OCI-M2 (cell line): Measurements from ENCODE around the gene TBC1D4.
"Not testable (repeated sequence)": the region's sequence is repeated elsewhere in the genome, so short reads cannot be mapped to it uniquely, and the experiment has no call there.

ENCODE experiments used
- DNase-seq: peaks from one replicate; lab custom pipeline; 2025; ENCODE audit not compliant: unreplicated experiment; lab: John Stamatoyannopoulos, UW

The TBC1D4 gene

GRCh38 chr13:75327135-75327510 is 154.8 kb downstream of the TBC1D4 start:
- no peak for DNase-seq

DNA sequence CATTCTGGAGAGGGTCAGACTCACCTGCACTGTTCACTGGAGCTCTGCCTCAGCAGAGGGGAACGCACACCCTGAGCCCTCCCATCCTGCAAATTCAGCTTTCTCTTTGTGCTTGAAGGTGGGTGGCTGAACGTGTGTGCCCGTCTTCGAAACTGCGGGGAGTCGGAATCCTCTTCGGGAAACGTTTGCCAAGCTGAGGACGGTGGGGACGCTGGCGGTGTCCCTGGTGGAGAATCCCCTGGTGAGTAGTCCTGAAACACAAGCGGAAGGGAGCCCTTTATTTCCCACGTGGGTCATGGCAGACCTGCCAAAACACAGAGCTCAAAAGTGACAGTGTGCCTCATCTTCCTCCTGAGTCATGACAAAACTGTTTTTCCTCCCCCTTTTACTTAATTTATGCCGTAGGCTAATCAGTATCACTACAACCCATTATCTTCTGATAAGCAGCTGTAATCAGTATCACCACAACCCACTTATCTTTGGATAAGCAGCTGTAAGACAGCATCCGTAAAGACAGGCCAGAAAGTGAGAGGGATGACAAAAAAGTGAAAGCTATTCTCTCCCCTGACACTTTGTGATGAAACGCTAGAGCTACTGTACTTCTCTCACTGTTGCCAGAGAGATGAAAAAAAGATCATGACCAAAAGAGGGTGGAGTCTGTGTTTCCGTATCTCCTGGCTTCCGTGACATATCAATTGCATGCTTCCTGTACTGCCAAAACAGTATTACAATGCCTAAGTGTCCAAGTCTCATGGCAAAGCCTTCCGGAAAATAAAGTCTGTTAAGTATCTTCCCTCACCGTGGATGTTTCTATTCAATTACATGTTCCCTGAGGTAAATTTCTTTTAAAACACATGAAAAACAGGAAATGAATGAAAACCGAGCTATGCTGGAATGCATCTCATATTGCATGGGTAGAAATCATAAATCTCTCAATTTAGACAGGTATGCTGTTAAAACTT is 155.5 kb downstream of the TBC1D4 start:
- DNase-seq, result peak; percentile 50

DNA sequence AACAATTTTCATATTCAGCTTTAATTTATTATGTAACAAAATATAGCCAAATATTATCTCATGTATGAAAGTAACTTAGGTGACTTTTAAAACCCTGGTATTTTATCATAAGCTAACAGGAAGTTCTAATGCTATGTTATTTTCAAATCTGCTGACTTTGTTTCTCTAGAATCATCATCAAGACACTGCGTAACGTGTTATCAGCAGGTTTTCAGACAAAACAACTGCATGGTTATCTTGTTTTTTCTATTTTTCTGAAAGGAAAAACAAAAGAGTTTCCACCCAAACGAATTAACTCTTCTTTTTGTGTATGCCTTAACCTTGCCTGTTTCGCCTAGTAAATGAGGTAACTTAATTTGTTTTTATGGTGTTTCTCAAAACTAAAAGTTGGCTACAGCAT is 156.3 kb downstream of the TBC1D4 start:
- DNase-seq, result no peak

GRCh38 chr13:75324413-75324940 is 157.5 kb downstream of the TBC1D4 start:
- DNase-seq, result no peak

DNA sequence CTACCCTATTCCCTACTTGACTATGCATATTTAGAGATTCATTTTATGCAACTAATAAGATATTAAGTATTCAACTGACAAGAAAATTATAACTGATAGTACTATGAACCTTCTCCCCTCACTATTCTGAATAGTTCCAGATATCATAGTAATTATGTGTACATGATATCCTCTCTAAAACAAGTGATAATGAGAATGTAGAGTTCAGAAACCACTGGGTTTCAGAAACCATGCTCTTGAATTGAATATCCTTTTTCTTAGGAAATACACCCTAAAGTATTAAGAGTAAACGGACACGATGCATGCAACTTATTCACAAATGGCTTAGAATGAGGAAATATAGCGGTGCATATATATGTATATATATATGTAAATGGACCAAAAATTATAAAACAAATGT is 160.9 kb downstream of the TBC1D4 start:
- no peak for DNase-seq

- DNase-seq, result no peak
Observed at GRCh38 chr13:75319254-75319653, 162.7 kb downstream of the TBC1D4 start.

DNA sequence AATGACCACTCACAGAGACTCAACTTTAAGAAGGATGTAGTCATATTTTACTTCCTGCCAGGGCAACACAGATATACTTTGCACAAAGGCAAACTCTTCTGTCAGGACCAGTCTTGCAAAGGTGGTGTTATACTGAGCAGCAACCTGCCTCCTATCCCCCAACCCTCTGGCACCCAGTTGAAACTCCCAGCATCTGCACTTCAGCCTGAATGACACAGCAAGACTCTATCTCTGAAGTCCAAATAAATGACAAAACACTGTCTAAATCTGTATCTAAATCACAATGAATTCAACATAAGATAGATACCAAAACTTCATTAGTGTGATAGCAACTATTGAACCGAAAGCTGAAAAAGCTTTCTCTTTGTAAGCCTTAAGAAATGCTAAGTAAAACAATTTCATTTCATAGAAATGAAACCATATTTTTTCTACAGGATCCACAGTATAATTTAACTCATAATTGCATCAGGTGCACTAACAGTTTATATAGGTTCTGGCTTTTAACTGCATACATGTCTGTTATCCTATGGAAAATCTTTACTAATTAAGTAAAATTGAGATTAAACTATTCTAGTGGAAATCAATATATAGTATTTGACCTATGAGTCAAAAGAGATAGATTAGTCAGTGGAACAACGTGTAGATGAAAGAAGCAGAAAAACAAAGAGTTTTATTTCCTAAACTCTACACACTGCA is 163.7 kb downstream of the TBC1D4 start:
- no peak for DNase-seq

DNA sequence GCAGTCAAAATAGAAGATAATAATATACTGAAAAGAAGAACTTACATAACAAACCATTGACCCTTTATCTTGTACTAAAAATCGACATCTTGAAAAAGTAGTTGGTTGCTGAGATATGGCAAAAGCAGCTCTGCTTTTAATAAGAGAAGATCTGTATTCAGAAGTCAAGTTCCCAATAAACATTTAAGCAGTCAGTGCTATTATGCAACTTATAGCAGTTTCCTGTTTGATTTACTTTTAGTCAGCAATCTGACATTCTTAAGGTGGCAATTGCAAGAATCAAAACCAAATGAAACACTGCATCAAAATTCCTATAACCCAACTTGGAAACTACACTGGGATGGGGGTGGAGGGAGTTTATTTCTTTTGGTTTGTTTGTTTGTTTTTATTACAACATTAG is 165.5 kb downstream of the TBC1D4 start:
- no peak for DNase-seq

DNA sequence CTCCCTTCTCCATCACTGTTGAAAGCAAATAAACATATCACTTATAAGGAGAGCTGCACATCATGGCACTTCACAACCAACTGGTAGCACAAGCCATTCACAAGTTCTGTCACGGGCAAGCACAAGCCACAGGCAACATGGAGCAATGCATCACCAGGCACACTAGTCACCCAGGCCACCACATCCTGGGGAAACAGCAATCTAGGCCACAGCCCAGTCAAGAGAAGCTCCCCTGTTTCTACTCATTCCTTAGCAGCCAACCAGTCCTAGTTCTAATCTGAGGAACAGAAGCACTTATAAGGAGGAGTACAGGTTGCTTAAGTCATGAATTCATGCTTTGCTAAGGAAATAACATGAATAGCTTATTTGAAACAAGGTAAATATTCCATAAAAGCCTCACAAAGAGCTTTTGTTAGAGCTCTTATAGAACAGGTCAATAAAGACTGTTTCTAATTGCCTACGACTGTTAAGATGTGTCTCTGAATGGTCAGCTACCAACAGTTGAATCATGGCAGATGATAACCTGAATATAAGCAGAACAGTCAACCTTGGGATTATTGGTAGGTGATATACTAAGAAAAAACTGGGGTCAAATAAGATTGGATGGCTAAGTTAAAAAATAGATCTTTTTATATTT is 169.0 kb downstream of the TBC1D4 start:
- no peak for DNase-seq

GRCh38 chr13:75309981-75310580 is 171.9 kb downstream of the TBC1D4 start:
- DNase-seq, result no peak

GRCh38 chr13:75308222-75308621 is 173.7 kb downstream of the TBC1D4 start:
- no peak for DNase-seq

DNA sequence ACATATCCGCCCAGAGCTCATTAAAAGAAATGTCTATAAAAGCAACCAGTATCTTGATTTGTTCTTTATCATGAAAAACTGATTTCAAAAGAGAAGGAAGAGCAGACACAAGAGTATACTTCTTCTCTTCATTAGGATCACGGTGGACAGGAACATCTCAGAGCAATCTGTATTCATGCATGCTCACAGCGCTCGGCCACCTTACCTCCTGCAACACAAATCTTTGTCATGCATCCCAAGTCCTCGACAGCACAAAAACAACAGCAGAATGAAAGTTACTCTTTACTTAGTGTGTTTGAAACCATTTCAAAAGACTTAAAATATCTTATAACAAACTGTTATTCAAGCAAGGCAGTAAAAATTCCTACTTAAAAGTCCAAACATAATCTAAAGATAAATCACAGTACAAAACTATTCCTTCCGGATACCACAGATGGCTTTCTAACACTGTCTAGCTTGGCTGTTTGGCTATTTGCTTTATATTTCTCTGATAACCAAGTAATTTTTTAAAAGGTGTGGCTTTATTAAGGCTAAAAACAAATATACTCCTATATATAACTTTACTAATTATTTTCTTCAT is 174.5 kb downstream of the TBC1D4 start:
- DNase-seq, result no peak

DNA sequence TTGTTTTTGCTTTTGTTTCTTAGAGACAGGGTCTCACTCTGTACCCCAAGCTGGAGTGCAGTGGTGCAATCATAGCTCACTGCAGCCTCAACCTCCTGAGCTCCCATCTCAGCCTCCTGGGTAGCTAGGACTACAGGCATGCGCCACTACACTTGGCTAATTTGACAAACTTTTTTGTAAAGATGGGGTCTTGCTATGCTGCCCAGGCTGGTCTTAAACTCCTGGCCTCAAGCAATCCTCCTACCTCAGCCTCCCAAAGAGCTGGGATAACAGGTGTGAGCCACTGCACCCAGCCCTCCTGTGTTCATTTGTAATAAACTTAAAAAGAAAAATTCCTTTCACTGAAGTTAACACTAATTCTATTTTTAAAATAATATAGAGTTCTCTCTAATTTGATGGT is 175.0 kb downstream of the TBC1D4 start:
- DNase-seq, result not testable (repeated sequence)

DNA sequence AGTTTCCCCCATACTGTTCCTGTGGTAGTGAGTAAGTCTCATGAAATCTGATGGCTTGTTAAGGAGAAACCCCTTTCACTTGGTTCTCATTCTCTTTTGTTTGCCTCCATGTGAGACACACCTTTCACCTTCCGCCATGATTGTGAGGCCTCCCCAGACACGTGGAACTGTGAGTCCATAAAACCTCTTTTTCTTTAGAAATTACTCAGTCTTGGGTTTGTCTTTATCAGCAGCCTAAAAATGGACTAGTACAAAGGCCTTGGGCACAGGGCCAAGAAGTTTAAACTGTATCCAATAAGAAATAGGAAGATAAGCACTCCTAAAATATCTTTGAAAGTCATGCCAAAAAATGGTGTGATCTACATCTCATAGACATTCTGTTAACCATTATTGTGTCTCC is 176.9 kb downstream of the TBC1D4 start:
- DNase-seq, result no peak

- DNase-seq, result no peak
Observed at GRCh38 chr13:75303263-75303662, 178.7 kb downstream of the TBC1D4 start.

DNA sequence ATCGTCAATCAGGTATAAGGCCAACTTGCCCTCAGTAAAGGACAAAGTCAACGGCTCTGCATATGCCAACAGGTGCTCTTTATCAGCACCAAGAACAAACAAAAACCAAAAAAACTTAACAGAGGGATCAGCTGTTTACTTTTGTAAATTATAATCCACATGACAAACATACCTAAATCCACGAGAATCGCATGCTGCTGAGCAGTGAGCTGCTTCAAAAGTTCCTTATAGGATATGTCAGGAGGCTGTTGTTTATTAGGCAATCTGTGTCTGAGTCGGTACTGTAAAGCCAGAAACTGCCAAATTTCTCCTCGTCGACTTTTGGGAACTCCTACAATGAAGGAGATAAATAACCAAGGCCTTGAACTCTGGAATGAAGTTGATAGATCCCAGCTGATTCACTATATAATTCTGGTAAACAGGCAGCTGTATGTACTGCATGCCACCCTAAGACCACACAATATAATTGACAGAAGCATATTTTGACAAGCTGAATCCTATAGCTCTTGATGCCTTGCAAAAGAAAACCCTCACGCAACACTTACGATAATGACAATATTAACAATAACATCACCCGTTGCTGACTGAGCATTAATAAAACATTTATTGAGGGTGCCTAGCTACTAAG is 179.8 kb downstream of the TBC1D4 start:
- DNase-seq, result no peak

DNA sequence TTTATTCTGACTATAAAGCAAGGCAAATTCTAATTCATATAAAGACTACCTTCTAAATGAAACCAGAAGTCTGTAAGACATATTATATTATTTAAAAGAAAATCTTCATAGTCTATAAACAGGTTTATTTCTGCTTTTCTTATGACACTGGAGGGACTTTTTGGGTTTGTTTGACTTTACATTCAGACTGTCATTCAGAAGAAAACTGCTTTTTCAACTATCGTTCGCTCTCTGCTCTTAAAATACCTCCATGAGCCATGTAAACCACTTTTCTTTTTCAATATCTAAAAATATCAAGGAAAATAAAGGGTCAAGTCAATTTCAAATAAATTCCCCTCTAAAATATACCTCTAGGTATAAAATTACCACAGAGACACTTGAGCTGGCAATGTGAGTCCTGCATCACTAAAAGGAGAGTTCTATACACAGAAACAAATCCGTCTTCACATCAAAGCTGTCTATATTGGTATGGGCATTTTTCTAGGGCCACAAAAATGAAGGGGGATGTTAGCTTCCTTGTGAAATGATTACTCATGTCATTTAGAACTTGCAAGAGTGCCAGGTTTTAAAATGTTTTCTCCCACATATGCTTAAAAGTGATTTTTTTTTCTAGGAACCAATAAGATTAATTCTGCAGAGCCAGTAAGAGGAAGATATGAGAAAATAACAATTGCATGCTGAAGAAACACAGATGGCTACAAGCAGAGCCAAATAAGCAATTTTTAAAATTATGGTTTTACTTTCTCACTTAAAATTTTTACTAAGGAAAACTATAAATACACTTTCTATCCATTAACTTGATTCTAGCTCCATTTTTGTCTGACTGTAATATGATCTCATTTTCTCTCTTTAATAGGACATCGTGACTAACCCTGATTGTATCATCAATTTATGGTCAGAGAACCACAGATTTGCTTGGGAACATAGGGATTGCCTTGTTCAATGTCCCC is 181.8 kb downstream of the TBC1D4 start:
- no peak for DNase-seq

GRCh38 chr13:75299246-75299645 is 182.7 kb downstream of the TBC1D4 start:
- no peak for DNase-seq

GRCh38 chr13:75296641-75297040 is 185.3 kb downstream of the TBC1D4 start:
- no peak for DNase-seq
